Panc1 (cell line): ENCODE measurements around the gene BAIAP2. TPM values are rescaled to one million over a fixed set of nuclear protein-coding genes. Genes with fewer than 3 reads are reported as not detected.

ENCODE experiments used
- ATAC-seq: fragments of 200-7000 bp; cut with Tn5 transposase; 2 replicates; pipeline ENCODE4 v1.9.1; 2020; ENCODE audit warnings: mild to moderate bottlenecking, moderate library complexity
- BruUV-seq: library from RNA; stranded (reverse); fragments of 400-500 nt; replicated peaks from 2 replicates; lab custom pipeline; 2021; lab: Mats Ljungman, UMichigan
- CTCF ChIA-PET: fragments of 300-600 bp; sonication (Branson Sonifier 250); formaldehyde crosslinking; loops from one replicate; lab custom pipeline; 2022; ENCODE audit warnings: antibody characterized with exemption; lab: Charles Lee
- POLR2A ChIA-PET: fragments of 300-600 bp; sonication (Branson Sonifier 250); formaldehyde crosslinking; loops from one replicate; lab custom pipeline; 2022; ENCODE audit warnings: antibody characterized with exemption; lab: Charles Lee
- DNase-seq: peaks from one replicate; pipeline ENCODE4 v3.0.0-alpha.2; 2010; ENCODE audit warnings: low read depth, low spot score
- H3K27ac ChIP-seq: 2 replicates; pipeline ENCODE4 v1.5.1; 2011; ENCODE audit warnings: mild to moderate bottlenecking, low read length, inconsistent platforms
- H3K27me3 ChIP-seq: fragments of 200-500 bp; sonication (Bioruptor generic); 2 replicates; pipeline ENCODE4 v1.6.0; 2014; ENCODE audit warnings: low read length, inconsistent platforms; ENCODE audit not compliant: control insufficient read depth, insufficient read depth
- H3K36me3 ChIP-seq: fragments of 200-500 bp; sonication (Bioruptor generic); 2 replicates; pipeline ENCODE4 v1.5.1; 2014; ENCODE audit warnings: inconsistent platforms, mild to moderate bottlenecking, low read length, moderate library complexity; ENCODE audit not compliant: control insufficient read depth, insufficient read depth
- H3K4me1 ChIP-seq: 2 replicates; pipeline ENCODE4 v1.5.1; 2011; ENCODE audit warnings: inconsistent platforms, mild to moderate bottlenecking, low read length, moderate library complexity; ENCODE audit not compliant: control insufficient read depth, insufficient read depth
- H3K4me3 ChIP-seq, 2 experiments: 2 replicates each; pipeline ENCODE4 v1.5.1; 2011 to 2012; ENCODE audit warnings: low read depth in 2 of 2, low read length in 2 of 2, mild to moderate bottlenecking in 2 of 2, inconsistent platforms in 1 of 2, moderate library complexity in 1 of 2
- H3K9me3 ChIP-seq: fragments of 200-500 bp; sonication (Bioruptor generic); 2 replicates; pipeline ENCODE4 v1.5.1; 2014; ENCODE audit warnings: low read depth, mild to moderate bottlenecking, inconsistent platforms, low read length, moderate library complexity; ENCODE audit not compliant: control insufficient read depth, insufficient read depth
- CTCF ChIP-seq: fragments of 450-650 bp; IDR thresholded peaks from 2 replicates; pipeline ENCODE4 v1.5.1; 2017; ENCODE audit warnings: mild to moderate bottlenecking
- POLR2AphosphoS5 ChIP-seq: IDR thresholded peaks from 2 replicates; pipeline ENCODE4 v1.6.1; 2012; ENCODE audit warnings: mild to moderate bottlenecking, low read depth, low read length, moderate library complexity
- SIN3A ChIP-seq: IDR thresholded peaks from 2 replicates; pipeline ENCODE4 v1.6.1; 2012; ENCODE audit warnings: low read depth, mild to moderate bottlenecking, low read length, moderate library complexity, borderline replicate concordance; ENCODE audit not compliant: insufficient read depth
- TCF7L2 ChIP-seq: IDR thresholded peaks from 2 replicates; pipeline ENCODE4 v1.6.1; 2011; ENCODE audit warnings: mild to moderate bottlenecking, low read depth, low read length, inconsistent platforms
- in situ Hi-C: cut with HindIII; loops from 2 replicates; pipeline ENCODE4 v1.10.0; 2016; ENCODE audit warnings: low sequenced_read_pairs, low pct_unique_long_range_greater_than_20kb
- intact Hi-C: fragments of 100-400 bp; cut with micrococcal nuclease; formaldehyde crosslinking; loops from one replicate; pipeline ENCODE4 v1.10.0; 2022; ENCODE audit not compliant: unreplicated experiment
- total RNA-seq: library from RNA; stranded (reverse); gene quantifications from one replicate; pipeline ENCODE4 v1.2.1, GENCODE V29; 2021; ENCODE audit not compliant: unreplicated experiment
- TF ChIP-seq, protein P1 (sequence below), 2 experiments: IDR thresholded peaks; 2 replicates each; pipeline ENCODE4 v1.6.1; 2011 to 2012; ENCODE audit warnings: low read depth in 2 of 2, control low read depth in 1 of 2, low read length in 1 of 2, mild to moderate bottlenecking in 1 of 2, moderate library complexity in 1 of 2; ENCODE audit not compliant: insufficient read depth in 1 of 2

Gene BAIAP2
- total RNA-seq, 1 experiment from 2014 or later, result 125 TPM

DNA sequence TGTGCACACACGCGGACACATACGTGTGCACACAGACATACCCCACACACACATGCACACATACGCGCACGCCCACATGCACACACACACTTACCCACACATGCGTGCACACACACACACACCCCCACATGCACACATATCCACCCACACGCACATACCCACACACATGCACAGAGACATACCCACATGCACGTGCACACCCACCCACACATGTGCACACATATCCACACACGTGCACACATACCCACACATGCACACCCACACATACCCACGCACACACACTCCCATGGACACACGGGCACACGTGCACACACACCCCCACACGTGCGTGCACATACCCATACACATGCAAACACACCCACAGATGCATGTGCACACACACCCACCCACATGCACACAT is 103.1 kb downstream of the BAIAP2 start:
- no peak overlapping the region for H3K27ac ChIP-seq
- H3K36me3 ChIP-seq, result no peaks in the 10 kb centered on the region
- no TSS peak for BruUV-seq
- H3K27me3 ChIP-seq, result no peaks in the 10 kb centered on the region
- H3K9me3 ChIP-seq, result no peaks in the 10 kb centered on the region
- ATAC-seq, result no peak
- in situ Hi-C loops, result no loop called here
- ChIA-PET CTCF (no interaction called here), POLR2A (no interaction called here)
- TF ChIP-seq, protein P1, sequence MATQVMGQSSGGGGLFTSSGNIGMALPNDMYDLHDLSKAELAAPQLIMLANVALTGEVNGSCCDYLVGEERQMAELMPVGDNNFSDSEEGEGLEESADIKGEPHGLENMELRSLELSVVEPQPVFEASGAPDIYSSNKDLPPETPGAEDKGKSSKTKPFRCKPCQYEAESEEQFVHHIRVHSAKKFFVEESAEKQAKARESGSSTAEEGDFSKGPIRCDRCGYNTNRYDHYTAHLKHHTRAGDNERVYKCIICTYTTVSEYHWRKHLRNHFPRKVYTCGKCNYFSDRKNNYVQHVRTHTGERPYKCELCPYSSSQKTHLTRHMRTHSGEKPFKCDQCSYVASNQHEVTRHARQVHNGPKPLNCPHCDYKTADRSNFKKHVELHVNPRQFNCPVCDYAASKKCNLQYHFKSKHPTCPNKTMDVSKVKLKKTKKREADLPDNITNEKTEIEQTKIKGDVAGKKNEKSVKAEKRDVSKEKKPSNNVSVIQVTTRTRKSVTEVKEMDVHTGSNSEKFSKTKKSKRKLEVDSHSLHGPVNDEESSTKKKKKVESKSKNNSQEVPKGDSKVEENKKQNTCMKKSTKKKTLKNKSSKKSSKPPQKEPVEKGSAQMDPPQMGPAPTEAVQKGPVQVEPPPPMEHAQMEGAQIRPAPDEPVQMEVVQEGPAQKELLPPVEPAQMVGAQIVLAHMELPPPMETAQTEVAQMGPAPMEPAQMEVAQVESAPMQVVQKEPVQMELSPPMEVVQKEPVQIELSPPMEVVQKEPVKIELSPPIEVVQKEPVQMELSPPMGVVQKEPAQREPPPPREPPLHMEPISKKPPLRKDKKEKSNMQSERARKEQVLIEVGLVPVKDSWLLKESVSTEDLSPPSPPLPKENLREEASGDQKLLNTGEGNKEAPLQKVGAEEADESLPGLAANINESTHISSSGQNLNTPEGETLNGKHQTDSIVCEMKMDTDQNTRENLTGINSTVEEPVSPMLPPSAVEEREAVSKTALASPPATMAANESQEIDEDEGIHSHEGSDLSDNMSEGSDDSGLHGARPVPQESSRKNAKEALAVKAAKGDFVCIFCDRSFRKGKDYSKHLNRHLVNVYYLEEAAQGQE (IDR thresholded peaks at IDR 0.05; ENCODE audit: insufficient read depth in 1 of 2, low read depth in 2 of 2, low read length in 1 of 2), result no peak
- TF ChIP-seq SIN3A (no peak), CTCF (no peak)
- intact Hi-C loops, result no loop called here
- no peak for DNase-seq
- no peaks in the 10 kb centered on the region; the same call in 1 of the 2 replicates for H3K4me1 ChIP-seq
- H3K4me3 ChIP-seq, result no peak overlapping the region

- Histone ChIP-seq H3K36me3 (no peaks in the 10 kb centered on the region), H3K27ac (no peak overlapping the region), H3K9me3 (no peaks in the 10 kb centered on the region), H3K4me1 (no peaks in the 10 kb centered on the region; the same call in 1 of the 2 replicates), H3K4me3 (no peak overlapping the region), H3K27me3 (no peaks in the 10 kb centered on the region)
- in situ Hi-C loops, result no loop called here
- ATAC-seq (no peak), DNase-seq (no peak)
- intact Hi-C loops, result no loop called here
- CTCF ChIA-PET, result no interaction called here
- POLR2A ChIA-PET, result no interaction called here
- TF ChIP-seq CTCF (no peak), TCF7L2 (no peak), SIN3A (no peak), POLR2AphosphoS5 (no peak)
- TF ChIP-seq, protein P1 (IDR thresholded peaks at IDR 0.05; ENCODE audit: insufficient read depth in 1 of 2, low read depth in 2 of 2, low read length in 1 of 2), result no peak
- no TSS peak for BruUV-seq
Measured at GRCh38 chr17:81138500-81138899, 103.5 kb downstream of the BAIAP2 start.
